Measurements from ENCODE around the gene TRIP12.
"Not testable (repeated sequence)": the region's sequence is repeated elsewhere in the genome, so short reads cannot be mapped to it uniquely, and the experiment has no call there.

The TRIP12 gene

GRCh38 chr2:229752970-229753729, 168.7 kb downstream of the TRIP12 start:
- DNase-seq: no peak

- no peak for DNase-seq
These were observed 172.0 kb downstream of the TRIP12 start for GRCh38 chr2:229749779-229750178.

- no peak for DNase-seq
These were observed 172.9 kb downstream of the TRIP12 start for GRCh38 chr2:229748950-229749349.

- not testable (repeated sequence) for DNase-seq
These were observed 179.1 kb downstream of the TRIP12 start for GRCh38 chr2:229742691-229743090.

GRCh38 chr2:229740279-229740678, 181.5 kb downstream of the TRIP12 start:
- DNase-seq: no peak

- DNase-seq: no peak
These were observed 183.7 kb downstream of the TRIP12 start for GRCh38 chr2:229738024-229738625.

GRCh38 chr2:229734410-229734809, 187.4 kb downstream of the TRIP12 start:
- no peak for DNase-seq

GRCh38 chr2:229733611-229734245, 188.1 kb downstream of the TRIP12 start:
- DNase-seq: no peak

GRCh38 chr2:229732897-229733296, 188.9 kb downstream of the TRIP12 start:
- no peak for DNase-seq

- DNase-seq: no peak
These were observed 189.9 kb downstream of the TRIP12 start for GRCh38 chr2:229731916-229732315.

- no peak for DNase-seq
These were observed 190.4 kb downstream of the TRIP12 start for GRCh38 chr2:229731363-229731762.

- no peak for DNase-seq
These were observed 193.4 kb downstream of the TRIP12 start for GRCh38 chr2:229728370-229728769.

- no peak for DNase-seq
These were observed 195.2 kb downstream of the TRIP12 start for GRCh38 chr2:229726643-229727042.

GRCh38 chr2:229725716-229726574, 195.9 kb downstream of the TRIP12 start:
- no peak for DNase-seq

- DNase-seq: not testable (repeated sequence)
These were observed 198.6 kb downstream of the TRIP12 start for GRCh38 chr2:229723192-229723591.

- no peak for DNase-seq
These were observed 201.7 kb downstream of the TRIP12 start for GRCh38 chr2:229719926-229720647.

- no peak for DNase-seq
These were observed 203.8 kb downstream of the TRIP12 start for GRCh38 chr2:229718057-229718456.

- DNase-seq: peak; percentile 27
These were observed 205.8 kb downstream of the TRIP12 start for GRCh38 chr2:229715895-229716507.

GRCh38 chr2:229714736-229715541, 206.9 kb downstream of the TRIP12 start:
- peak; percentile 8 for DNase-seq

GRCh38 chr2:229714080-229714735, 207.6 kb downstream of the TRIP12 start, which contains the start of gene DNER:
Gene DNER, minus strand, starts transcription at chr2:229714555. Its CDS starts 132 bp downstream, at chr2:229714423.
- peak; percentile 42 for DNase-seq

Measured in CD4-positive, alpha-beta T cell treated with Interleukin-10 for 1 hour (primary cell).